HG03378 (cell line): ENCODE data around the gene DLGAP4.

Source experiments
- ATAC-seq: cut with Tn5 transposase; IDR thresholded peaks from one replicate; pipeline ENCODE4 v1.9.1; 2021; ENCODE audit warnings: mild to moderate bottlenecking, moderate library complexity; ENCODE audit not compliant: unreplicated experiment

The DLGAP4 gene

GRCh38 chr20:36305602-36306551, at the start of gene DLGAP4:
Gene DLGAP4 (plus strand): TSS chr20:36306339. CDS start chr20:36431718, 125,379 bp downstream.
- ATAC-seq, result no peak

GRCh38 chr20:36259177-36260061, 46.7 kb upstream of the DLGAP4 start:
- ATAC-seq, result no peak

- ATAC-seq, result no peak
These were observed 45.8 kb upstream of the DLGAP4 start for GRCh38 chr20:36260316-36260715.

- no peak for ATAC-seq
These were observed 44.6 kb upstream of the DLGAP4 start for GRCh38 chr20:36261389-36262105.

- ATAC-seq, result no peak
These were observed 43.7 kb upstream of the DLGAP4 start for GRCh38 chr20:36262440-36262839.

GRCh38 chr20:36264426-36265246, 41.5 kb upstream of the DLGAP4 start:
- no peak for ATAC-seq

- ATAC-seq, result no peak
These were observed 40.0 kb upstream of the DLGAP4 start for GRCh38 chr20:36266189-36266588.

GRCh38 chr20:36267605-36268381, 38.3 kb upstream of the DLGAP4 start:
- ATAC-seq, result no peak

- ATAC-seq, result no peak
These were observed 37.4 kb upstream of the DLGAP4 start for GRCh38 chr20:36268440-36269342.

- ATAC-seq, result no peak
These were observed 36.6 kb upstream of the DLGAP4 start for GRCh38 chr20:36269507-36269906.

- no peak for ATAC-seq
These were observed 35.1 kb upstream of the DLGAP4 start for GRCh38 chr20:36270744-36271638.

- no peak for ATAC-seq
These were observed 34.2 kb upstream of the DLGAP4 start for GRCh38 chr20:36271639-36272546.

GRCh38 chr20:36272547-36273220, 33.5 kb upstream of the DLGAP4 start:
- no peak for ATAC-seq

- no peak for ATAC-seq
These were observed 32.5 kb upstream of the DLGAP4 start for GRCh38 chr20:36273414-36274180.
